ENCODE data around the gene NUDT8. TPM values are rescaled to one million over a fixed set of nuclear protein-coding genes. Genes with fewer than 3 reads are reported as not detected.

The NUDT8 gene
- total RNA-seq, 1 experiment from 2014 or later, result 18.1 TPM

DNA sequence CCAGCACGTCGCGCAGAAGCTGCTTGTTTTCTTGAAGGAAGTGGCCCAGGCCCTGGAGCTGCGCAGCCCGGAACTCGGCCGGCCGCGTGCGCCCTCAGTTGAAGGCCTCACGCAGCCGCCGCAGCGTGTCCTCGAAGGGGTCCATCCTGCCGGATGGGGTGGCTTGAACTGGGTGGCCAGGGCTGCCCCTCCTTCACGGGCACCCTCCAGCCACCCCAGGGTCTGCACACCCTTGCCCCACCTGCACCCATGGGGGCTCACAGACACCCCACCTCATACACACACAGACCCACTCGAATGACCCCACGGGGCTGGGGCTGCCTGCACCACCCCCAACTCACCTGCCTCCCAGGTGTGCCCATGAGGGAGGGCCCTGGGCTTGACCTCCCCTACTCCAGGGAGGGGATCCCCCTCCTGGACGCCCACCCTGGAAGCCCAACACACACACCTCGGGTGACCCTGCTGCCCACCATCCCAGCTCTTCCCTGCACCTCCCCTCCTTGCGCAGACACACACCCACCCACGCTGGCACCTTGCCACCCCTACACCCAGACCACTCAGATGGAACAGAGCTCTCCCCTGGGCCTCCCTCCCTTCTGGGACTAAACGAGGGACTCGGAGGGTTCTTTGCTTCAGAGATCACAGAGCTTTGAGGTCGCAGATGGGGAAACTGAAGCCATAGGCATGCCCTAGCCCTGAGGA lies 37.9 kb upstream of the NUDT8 start:
- Mint-ChIP-seq H3K9me3 (ENCODE audit: unreplicated experiment) (no peaks in the 10 kb centered on the region), H3K27me3 (ENCODE audit: insufficient read depth, unreplicated experiment) (no peaks in the 10 kb centered on the region), H3K4me1 (ENCODE audit: low read depth, unreplicated experiment) (no peaks in the 10 kb centered on the region), H3K4me3 (ENCODE audit: unreplicated experiment) (no peak overlapping the region), H3K36me3 (ENCODE audit: insufficient read depth, unreplicated experiment) (peaks cover 4% of the 10 kb centered on the region), H3K27ac (ENCODE audit: unreplicated experiment) (no peak overlapping the region)
- DNase-seq, result peak in 1 of 2 experiments; percentile 38
- no peaks in the 10 kb centered on the region for H3K4me1 ChIP-seq
- BruUV-seq (replicated peaks), result no TSS peak
- no peaks in the 10 kb centered on the region for H3K9me3 ChIP-seq
- intact Hi-C loops (cut with micrococcal nuclease; ENCODE audit: unreplicated experiment), result no loop called here
- TF ChIP-seq, protein P1, sequence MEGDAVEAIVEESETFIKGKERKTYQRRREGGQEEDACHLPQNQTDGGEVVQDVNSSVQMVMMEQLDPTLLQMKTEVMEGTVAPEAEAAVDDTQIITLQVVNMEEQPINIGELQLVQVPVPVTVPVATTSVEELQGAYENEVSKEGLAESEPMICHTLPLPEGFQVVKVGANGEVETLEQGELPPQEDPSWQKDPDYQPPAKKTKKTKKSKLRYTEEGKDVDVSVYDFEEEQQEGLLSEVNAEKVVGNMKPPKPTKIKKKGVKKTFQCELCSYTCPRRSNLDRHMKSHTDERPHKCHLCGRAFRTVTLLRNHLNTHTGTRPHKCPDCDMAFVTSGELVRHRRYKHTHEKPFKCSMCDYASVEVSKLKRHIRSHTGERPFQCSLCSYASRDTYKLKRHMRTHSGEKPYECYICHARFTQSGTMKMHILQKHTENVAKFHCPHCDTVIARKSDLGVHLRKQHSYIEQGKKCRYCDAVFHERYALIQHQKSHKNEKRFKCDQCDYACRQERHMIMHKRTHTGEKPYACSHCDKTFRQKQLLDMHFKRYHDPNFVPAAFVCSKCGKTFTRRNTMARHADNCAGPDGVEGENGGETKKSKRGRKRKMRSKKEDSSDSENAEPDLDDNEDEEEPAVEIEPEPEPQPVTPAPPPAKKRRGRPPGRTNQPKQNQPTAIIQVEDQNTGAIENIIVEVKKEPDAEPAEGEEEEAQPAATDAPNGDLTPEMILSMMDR (IDR thresholded peaks at IDR 0.05; ENCODE audit: insufficient read depth in 1 of 2, low read depth in 1 of 2, low read length in 1 of 2, severe bottlenecking in 1 of 2, unreplicated experiment in 1 of 2), result no peak
- ChIA-PET POLR2A (no interaction called here), CTCF (interaction anchor here (0.9 to 1.9 kb wide), 4 partner anchors 8 to 38 kb away, joined by 3 to 9 read pairs (median 4); partner anchors contain the start of genes NUDT8 and TBX10)
- no peak overlapping the region for H3K4me3 ChIP-seq (ENCODE audit: low read depth, low read length)
- no peaks in the 10 kb centered on the region for H3K36me3 ChIP-seq (ENCODE audit: control insufficient read depth, insufficient read depth, low read length)
- H3K27me3 ChIP-seq (replicated peaks; ENCODE audit: control insufficient read depth, insufficient read depth, low read length), result no peaks in the 10 kb centered on the region

DNA sequence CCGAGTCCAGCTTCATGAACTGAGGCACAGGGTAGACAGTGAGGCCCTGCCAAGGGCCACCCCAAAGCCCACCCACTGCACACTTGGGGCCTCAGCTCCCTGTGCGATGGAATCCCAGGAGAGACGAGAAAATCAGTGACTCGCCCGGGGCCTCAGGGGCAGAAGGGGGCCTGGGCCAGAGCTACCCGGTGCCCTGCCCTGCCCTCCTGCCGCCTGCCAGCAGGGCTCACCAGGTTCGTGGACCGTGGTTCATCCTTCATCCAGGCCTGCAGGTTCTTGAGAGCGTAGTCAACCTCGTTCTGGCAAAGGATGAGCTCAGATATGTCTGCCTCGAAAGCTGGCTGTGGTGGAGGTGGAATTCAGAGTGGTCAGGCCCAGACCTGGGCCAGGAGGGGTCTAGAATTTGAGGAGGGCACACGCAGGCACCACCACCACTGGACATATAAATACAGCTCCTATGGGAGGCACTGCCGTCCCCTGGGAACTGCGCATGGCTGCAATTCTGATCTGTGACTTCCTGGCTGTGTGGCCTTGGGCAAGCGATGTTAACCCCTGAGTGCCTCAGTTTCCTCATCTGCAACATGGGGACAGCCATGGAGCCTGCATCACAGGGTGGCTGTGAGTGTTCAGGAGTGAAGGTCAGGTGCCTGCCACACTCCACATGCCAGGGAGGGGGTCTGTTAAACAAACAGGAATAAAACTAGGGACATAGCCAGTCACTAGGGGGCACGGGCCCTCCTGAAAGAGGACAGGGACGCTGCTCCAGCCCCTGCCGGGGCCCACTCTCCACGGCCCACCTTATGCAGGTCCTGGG lies 37.1 kb upstream of the NUDT8 start:
- Mint-ChIP-seq H3K9me3 (ENCODE audit: unreplicated experiment) (no peaks in the 10 kb centered on the region), H3K27ac (ENCODE audit: unreplicated experiment) (no peak overlapping the region), H3K36me3 (ENCODE audit: insufficient read depth, unreplicated experiment) (peaks cover 4% of the 10 kb centered on the region), H3K27me3 (ENCODE audit: insufficient read depth, unreplicated experiment) (no peaks in the 10 kb centered on the region), H3K4me3 (ENCODE audit: unreplicated experiment) (no peak overlapping the region), H3K4me1 (ENCODE audit: low read depth, unreplicated experiment) (no peaks in the 10 kb centered on the region)
- DNase-seq, result peak in 1 of 2 experiments; percentile 26
- TF ChIP-seq, protein P1 (IDR thresholded peaks at IDR 0.05; ENCODE audit: insufficient read depth in 1 of 2, low read depth in 1 of 2, low read length in 1 of 2, severe bottlenecking in 1 of 2, unreplicated experiment in 1 of 2), result no peak
- CTCF ChIA-PET, result interaction anchor here (0.6 to 1.9 kb wide), 6 partner anchors 8 to 48 kb away, joined by 3 to 9 read pairs (median 4); partner anchors contain the start of genes NUDT8 and TBX10
- no TSS peak for BruUV-seq (replicated peaks)
- H3K36me3 ChIP-seq (ENCODE audit: control insufficient read depth, insufficient read depth, low read length), result no peaks in the 10 kb centered on the region
- no peaks in the 10 kb centered on the region for H3K4me1 ChIP-seq
- intact Hi-C loops (cut with micrococcal nuclease; ENCODE audit: unreplicated experiment), result no loop called here
- H3K27me3 ChIP-seq (replicated peaks; ENCODE audit: control insufficient read depth, insufficient read depth, low read length), result no peaks in the 10 kb centered on the region
- POLR2A ChIA-PET, result no interaction called here
- H3K4me3 ChIP-seq (ENCODE audit: low read depth, low read length), result no peak overlapping the region
- H3K9me3 ChIP-seq, result no peaks in the 10 kb centered on the region

DNA sequence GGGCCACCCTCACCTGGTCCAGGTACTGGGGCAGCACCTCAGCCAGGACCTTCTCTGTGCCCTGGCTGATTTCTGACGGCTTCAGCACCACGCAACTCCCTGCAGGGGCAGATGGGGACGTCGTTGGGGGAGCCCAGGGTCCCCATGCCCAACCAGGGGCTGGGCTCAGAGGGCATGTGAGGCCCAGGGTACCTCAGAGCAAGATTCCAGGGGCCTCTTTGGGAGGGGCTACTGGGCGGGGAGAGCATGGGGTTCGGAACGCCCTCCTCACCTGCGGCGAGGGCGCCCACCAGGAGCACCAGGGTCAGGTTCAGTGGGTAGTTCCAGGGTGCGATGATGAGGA lies 36.5 kb upstream of the NUDT8 start:
- Histone ChIP-seq H3K4me3 (ENCODE audit: low read depth, low read length) (no peak overlapping the region), H3K27me3 (replicated peaks; ENCODE audit: control insufficient read depth, insufficient read depth, low read length) (no peaks in the 10 kb centered on the region), H3K4me1 (no peaks in the 10 kb centered on the region), H3K36me3 (ENCODE audit: control insufficient read depth, insufficient read depth, low read length) (no peaks in the 10 kb centered on the region), H3K9me3 (no peaks in the 10 kb centered on the region)
- H3K36me3 Mint-ChIP-seq (ENCODE audit: insufficient read depth, unreplicated experiment), result peaks cover 4% of the 10 kb centered on the region
- no peaks in the 10 kb centered on the region for H3K27me3 Mint-ChIP-seq (ENCODE audit: insufficient read depth, unreplicated experiment)
- no peaks in the 10 kb centered on the region for H3K4me1 Mint-ChIP-seq (ENCODE audit: low read depth, unreplicated experiment)
- intact Hi-C loops (cut with micrococcal nuclease; ENCODE audit: unreplicated experiment), result no loop called here
- no peak overlapping the region for H3K4me3 Mint-ChIP-seq (ENCODE audit: unreplicated experiment)
- no TSS peak for BruUV-seq (replicated peaks)
- TF ChIP-seq, protein P1 (IDR thresholded peaks at IDR 0.05; ENCODE audit: insufficient read depth in 1 of 2, low read depth in 1 of 2, low read length in 1 of 2, severe bottlenecking in 1 of 2, unreplicated experiment in 1 of 2), result no peak
- no peak overlapping the region for H3K27ac Mint-ChIP-seq (ENCODE audit: unreplicated experiment)
- ChIA-PET POLR2A (no interaction called here), CTCF (interaction anchor here (0.6 to 1.9 kb wide), 6 partner anchors 8 to 48 kb away, joined by 3 to 9 read pairs (median 4); partner anchors contain the start of genes ALDH3B2, NUDT8 and TBX10)
- peak in 1 of 2 experiments; percentile 33 for DNase-seq
- H3K9me3 Mint-ChIP-seq (ENCODE audit: unreplicated experiment), result no peaks in the 10 kb centered on the region
